Ascending aorta (tissue), 2 donors: ENCODE results near the gene SLC37A2. TPM values are rescaled to one million over a fixed set of nuclear protein-coding genes. Genes with fewer than 3 reads are reported as not detected.

ENCODE experiments used
- DNase-seq, 2 donors: peaks; one replicate each; pipeline ENCODE4 v3.0.0-alpha.2; 2019; ENCODE audit warnings: low spot score in 2 of 2
- H3K27ac ChIP-seq, 2 donors: fragments of 200-600 bp; sonication (generic); one replicate each; pipeline ENCODE4 v1.5.1; 2016 to 2017; ENCODE audit warnings: mild to moderate bottlenecking in 1 of 2
- H3K27me3 ChIP-seq: fragments of 200-600 bp; sonication (generic); one replicate; pipeline ENCODE4 v1.5.1; 2017
- H3K36me3 ChIP-seq, 2 donors: fragments of 200-600 bp; sonication (generic); one replicate each; pipeline ENCODE4 v1.5.1; 2016
- H3K4me1 ChIP-seq, 2 donors: fragments of 200-600 bp; sonication (generic); one replicate each; pipeline ENCODE4 v1.5.1; 2016 to 2017; ENCODE audit warnings: mild to moderate bottlenecking in 1 of 2
- H3K4me3 ChIP-seq, 2 donors: fragments of 200-600 bp; sonication (generic); one replicate each; pipeline ENCODE4 v1.5.1; 2016 to 2017; ENCODE audit warnings: mild to moderate bottlenecking in 1 of 2
- H3K9me3 ChIP-seq, 2 donors: fragments of 200-600 bp; sonication (generic); one replicate each; pipeline ENCODE4 v1.5.1; 2016
- intact Hi-C: fragments of 100-400 bp; cut with DNase I; formaldehyde crosslinking; loops from one replicate; pipeline ENCODE4 v1.15.1; 2023
- total RNA-seq: library from RNA; depleted of rRNA; stranded (reverse); fragments of >200 nt; gene quantifications from one replicate; pipeline ENCODE4 v1.1.0, GENCODE V29; 2016
- TF ChIP-seq, protein P1 (sequence below), 3 experiments: fragments of 200-600 bp in 2 of 3; fragments of 450-650 bp in 1 of 3; sonication (generic) in 2 of 3; IDR thresholded peaks; one replicate each; pipeline ENCODE4 v1.5.1; 2016 to 2019; ENCODE audit warnings: antibody characterized with exemption in 3 of 3, mild to moderate bottlenecking in 1 of 3, moderate library complexity in 1 of 3

SLC37A2 gene
- total RNA-seq, 1 donor from 2014 or later, result 1.5 TPM

DNA sequence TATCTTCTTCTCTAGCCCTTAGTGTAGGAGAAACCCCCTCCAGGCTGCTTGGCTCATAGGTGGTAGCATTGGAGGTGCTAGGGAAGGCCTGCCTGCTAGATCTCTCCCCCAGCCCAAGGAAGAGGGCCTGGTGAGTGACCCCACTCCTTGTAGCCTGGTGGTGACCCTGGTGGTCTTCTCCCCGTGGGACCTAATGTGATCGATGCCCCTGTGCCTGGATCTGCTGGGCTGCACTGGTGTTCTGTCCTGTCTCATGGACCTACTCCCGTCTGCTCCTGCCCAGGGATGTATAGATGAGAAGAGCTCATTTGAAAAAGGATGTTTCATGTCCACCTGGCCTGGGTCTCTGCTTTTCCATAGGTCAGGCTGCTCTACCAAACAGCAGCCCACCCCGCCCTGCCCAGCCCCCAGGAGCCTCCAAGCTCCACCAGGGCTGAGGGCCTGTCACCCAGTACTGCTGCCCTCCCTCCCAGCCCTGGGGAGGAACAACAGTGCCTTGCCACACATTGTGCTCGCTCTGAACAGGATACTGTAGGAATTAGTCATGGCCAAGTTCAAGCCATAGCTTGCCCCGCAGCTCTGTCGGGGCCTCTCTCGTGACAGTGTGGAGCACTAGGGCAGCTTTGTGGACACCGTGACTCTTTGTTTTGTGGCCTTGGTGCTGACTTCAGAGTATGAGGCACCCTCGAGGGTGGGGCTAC, 19.7 kb downstream of the SLC37A2 start:
- TF ChIP-seq, protein P1, sequence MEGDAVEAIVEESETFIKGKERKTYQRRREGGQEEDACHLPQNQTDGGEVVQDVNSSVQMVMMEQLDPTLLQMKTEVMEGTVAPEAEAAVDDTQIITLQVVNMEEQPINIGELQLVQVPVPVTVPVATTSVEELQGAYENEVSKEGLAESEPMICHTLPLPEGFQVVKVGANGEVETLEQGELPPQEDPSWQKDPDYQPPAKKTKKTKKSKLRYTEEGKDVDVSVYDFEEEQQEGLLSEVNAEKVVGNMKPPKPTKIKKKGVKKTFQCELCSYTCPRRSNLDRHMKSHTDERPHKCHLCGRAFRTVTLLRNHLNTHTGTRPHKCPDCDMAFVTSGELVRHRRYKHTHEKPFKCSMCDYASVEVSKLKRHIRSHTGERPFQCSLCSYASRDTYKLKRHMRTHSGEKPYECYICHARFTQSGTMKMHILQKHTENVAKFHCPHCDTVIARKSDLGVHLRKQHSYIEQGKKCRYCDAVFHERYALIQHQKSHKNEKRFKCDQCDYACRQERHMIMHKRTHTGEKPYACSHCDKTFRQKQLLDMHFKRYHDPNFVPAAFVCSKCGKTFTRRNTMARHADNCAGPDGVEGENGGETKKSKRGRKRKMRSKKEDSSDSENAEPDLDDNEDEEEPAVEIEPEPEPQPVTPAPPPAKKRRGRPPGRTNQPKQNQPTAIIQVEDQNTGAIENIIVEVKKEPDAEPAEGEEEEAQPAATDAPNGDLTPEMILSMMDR (IDR thresholded peaks at IDR 0.05), result no peak
- intact Hi-C loops, result no loop called here
- Histone ChIP-seq H3K4me1 (no peaks in the 10 kb centered on the region), H3K27me3 (no peaks in the 10 kb centered on the region), H3K9me3 (no peaks in the 10 kb centered on the region), H3K4me3 (no peak overlapping the region), H3K36me3 (no peaks in the 10 kb centered on the region), H3K27ac (no peak overlapping the region)
- no peak for DNase-seq

DNA sequence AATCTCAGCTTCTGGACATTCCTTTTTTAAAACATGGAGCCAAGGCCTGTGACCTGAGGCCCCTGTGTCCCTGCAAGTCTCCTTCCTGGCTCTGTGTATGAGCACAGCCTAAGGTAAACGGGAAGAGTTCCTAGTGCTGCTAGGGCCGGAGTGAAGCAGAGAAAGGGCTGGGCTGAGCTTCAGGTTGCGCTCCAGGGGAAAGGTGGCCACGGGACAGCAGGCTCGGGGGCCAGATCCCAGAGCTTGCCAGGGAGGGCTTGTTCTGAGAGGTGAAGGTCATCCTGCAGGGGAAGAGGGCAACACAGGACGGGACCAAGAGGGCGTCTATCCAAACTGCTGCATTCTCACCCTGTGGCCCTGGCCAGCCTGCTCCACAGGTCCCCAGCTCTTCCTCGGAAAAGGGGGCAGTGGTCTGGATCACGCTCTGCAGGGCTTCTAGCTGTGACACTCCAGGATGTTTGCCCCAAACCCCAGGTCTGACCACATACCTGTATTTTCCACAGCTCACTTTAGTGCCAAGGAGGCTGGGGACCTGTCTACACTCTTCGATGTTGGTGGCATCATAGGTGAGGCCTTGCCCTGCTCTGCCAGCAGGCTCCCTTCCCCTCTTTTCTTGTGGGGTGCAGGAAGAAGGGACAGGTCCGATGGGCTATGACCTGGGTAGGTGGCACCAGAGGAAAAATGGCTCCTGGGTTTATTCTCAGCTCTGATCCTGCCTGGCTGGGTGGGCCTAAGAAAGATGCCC, 20.4 kb downstream of the SLC37A2 start:
- Histone ChIP-seq H3K27ac (no peak overlapping the region), H3K36me3 (no peaks in the 10 kb centered on the region), H3K9me3 (no peaks in the 10 kb centered on the region), H3K27me3 (no peaks in the 10 kb centered on the region), H3K4me1 (no peaks in the 10 kb centered on the region), H3K4me3 (no peak overlapping the region)
- TF ChIP-seq, protein P1 (IDR thresholded peaks at IDR 0.05), result no peak
- DNase-seq, result no peak
- intact Hi-C loops, result no loop called here

DNA sequence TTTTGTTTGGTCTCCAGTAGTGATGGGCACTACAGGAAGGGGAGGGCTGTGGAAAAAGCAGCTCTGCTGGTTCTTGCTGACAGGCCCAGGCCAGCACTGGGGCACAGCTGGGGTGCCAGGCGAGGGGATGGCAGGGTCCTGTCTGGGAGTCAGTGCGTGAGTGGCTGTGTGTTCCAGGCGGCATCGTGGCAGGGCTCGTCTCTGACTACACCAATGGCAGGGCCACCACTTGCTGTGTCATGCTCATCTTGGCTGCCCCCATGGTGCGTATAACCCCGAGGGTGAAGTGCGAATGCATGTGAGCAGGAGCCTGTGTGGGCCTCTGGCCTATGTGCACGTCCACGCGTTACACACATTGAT, 20.9 kb downstream of the SLC37A2 start:
- no peaks in the 10 kb centered on the region for H3K9me3 ChIP-seq
- no peak overlapping the region for H3K4me3 ChIP-seq
- H3K36me3 ChIP-seq, result no peaks in the 10 kb centered on the region
- intact Hi-C loops, result no loop called here
- H3K4me1 ChIP-seq, result no peaks in the 10 kb centered on the region
- TF ChIP-seq, protein P1 (IDR thresholded peaks at IDR 0.05), result no peak
- H3K27me3 ChIP-seq, result no peaks in the 10 kb centered on the region
- DNase-seq, result no peak
- no peak overlapping the region for H3K27ac ChIP-seq

DNA sequence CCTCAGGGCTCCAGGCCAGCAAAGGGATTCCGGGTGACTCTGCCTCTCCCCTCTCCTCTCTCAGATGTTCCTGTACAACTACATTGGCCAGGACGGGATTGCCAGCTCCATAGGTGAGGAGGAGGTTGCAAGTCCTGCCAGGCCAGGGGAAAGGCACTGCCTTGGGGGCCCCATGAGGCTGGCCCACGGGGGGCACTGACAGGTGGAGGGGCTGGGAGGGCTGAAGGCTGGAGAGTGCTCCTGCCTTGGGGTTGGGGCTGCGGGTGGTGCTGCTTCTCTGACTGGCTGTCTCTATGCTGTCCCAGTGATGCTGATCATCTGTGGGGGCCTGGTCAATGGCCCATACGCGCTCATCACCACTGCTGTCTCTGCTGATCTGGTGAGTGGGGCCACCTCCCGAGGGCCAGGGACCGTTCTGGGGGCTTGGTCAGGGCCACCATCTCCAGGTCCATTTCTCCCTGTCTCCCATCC, 21.7 kb downstream of the SLC37A2 start:
- no peaks in the 10 kb centered on the region for H3K27me3 ChIP-seq
- H3K9me3 ChIP-seq, result no peaks in the 10 kb centered on the region
- no peaks in the 10 kb centered on the region for H3K36me3 ChIP-seq
- no peak overlapping the region for H3K4me3 ChIP-seq
- DNase-seq, result no peak
- H3K4me1 ChIP-seq, result no peaks in the 10 kb centered on the region
- intact Hi-C loops, result no loop called here
- H3K27ac ChIP-seq, result no peak overlapping the region
- TF ChIP-seq, protein P1 (IDR thresholded peaks at IDR 0.05), result no peak

DNA sequence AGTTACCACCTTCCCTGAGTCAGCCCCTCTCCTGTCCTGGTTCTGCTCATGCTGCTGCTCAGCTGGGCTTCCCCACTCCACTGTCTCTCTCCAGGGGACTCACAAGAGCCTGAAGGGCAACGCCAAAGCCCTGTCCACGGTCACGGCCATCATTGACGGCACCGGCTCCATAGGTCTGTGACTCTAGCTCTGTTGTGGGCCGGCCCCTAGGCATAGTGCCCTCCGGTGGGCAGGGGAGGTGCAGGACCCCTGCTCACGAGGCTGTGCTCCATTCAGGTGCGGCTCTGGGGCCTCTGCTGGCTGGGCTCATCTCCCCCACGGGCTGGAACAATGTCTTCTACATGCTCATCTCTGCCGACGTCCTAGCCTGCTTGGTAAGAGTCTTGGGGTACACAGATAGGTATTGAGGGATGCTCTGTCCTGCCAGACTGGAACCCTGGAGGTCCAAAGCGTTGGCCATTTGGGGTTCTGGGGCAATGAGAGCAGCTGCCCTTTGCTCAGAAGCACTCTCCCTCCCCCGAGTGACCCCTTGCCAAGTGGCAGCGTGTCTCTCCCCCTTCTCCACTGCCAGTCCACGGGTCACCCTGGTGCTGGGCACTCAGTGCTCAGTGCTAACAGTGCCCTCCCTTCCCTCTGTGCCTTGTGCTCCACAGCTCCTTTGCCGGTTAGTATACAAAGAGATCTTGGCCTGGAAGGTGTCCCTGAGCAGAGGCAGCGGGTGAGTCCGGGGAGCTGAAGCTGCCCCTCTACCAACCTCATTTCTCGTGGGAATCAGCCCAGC, 22.4 kb downstream of the SLC37A2 start:
- Histone ChIP-seq H3K27me3 (no peaks in the 10 kb centered on the region), H3K4me1 (no peaks in the 10 kb centered on the region), H3K9me3 (no peaks in the 10 kb centered on the region), H3K27ac (no peak overlapping the region), H3K36me3 (no peaks in the 10 kb centered on the region), H3K4me3 (no peak overlapping the region)
- TF ChIP-seq, protein P1 (IDR thresholded peaks at IDR 0.05), result no peak
- intact Hi-C loops, result no loop called here
- DNase-seq, result no peak
